Right kidney (tissue), 1 donor: ENCODE measurements around the gene NDUFA13.

Experiments
- DNase-seq: peaks from one replicate; pipeline ENCODE4 v3.0.0-alpha.2; 2016

NDUFA13 gene

DNA sequence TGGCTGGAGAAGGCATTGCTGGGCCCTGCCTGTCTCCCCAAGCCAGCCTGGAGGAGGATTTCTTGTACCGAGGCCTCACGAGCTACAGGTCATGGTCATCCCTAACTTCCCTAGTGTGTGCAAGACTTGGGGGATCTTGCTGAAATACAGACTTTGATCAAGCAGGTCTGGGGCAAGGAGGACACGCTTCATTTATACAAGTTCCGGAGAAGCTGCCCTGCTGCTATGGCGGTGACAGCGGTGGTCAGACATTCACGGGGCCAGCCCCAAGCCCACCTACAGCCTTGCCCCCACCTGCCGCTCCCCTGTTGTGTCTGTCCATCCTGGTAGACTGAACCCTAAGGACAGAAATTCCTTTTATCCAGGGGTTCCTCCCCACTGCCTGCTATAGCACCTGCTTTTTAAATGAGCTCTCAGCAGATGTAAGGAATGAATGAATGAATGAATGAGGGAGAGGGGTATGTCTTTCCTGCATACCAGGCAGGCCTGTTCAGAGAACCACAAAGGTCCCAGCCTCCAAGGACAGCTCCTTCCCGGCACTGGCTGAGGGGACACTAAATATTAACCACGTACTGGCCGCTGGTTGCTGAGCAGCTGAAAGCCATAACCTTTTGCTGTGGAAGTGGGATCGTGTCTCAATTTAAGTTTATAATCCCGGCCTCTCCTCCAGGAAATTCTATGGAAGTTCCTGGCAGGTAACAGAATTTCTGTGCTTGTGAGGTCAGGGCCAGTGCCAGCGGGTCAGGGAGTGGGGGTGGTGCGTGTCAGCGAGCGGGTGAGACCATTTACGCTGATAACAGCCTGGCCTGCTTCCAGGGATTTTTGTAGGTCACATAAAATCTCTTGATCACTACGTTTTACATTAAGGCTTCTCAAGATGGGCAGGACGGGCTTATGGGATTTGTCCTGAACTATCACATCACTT, 27.8 kb upstream of the NDUFA13 start:
- DNase-seq: peak; percentile 63

DNA sequence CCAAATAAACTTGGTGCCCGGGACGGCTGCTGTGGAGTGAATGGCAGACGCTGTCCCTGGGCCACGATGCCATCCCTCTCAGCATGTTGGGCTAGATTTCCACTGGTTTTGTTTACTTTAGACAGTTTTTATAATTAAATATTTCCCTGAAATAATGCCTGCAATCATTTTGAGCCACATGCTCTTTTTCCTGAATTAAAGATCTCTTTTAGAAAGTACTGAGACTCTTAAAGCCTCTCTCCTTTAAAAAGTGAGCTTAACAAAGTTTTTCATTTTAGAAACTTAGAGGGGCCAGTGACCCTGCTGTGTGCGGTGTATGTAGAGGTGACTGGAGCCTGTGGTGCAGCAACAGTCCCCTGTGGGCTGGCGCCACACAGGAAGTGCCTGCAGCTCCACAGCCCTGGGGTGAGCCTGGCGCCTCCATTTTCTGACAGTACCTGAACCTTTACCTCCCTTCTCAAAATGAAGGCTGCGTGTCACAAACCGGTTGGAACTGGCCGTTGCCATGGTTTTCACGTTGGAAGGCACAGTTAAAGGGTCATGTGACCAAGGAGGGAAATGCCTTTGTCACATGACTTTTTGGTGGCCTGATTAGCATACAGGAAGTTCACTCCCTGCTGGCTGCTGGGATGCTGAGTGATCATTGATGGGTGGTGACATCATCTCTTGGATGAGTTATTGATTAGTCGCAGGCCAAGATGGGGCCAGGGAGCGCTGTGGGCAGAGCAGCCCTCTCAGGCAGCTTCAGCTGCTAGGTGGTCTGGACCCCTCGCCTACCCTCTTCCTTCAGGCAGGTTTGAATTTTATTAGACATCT, 26.9 kb upstream of the NDUFA13 start:
- peak; percentile 72 for DNase-seq

DNA sequence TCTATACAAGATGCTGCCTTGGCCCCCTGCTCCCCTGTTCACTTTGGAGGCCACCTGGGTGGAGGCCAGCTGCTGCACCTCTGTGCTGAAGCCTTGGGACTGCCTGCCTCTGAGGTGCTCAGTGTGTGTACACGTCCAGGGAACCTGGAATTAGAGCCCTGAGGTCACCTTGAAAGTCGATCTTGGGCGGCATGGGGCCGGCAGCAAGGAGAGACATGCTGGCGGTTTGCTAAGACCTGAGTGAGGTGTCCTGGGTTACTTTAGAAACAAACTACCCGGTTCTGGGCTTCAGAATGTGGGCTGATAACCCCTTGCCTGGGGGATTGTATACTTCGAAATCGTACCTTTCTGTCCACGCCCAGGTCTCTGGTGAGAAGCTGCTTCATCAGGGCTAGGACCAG, 26.2 kb upstream of the NDUFA13 start:
- no peak for DNase-seq

DNA sequence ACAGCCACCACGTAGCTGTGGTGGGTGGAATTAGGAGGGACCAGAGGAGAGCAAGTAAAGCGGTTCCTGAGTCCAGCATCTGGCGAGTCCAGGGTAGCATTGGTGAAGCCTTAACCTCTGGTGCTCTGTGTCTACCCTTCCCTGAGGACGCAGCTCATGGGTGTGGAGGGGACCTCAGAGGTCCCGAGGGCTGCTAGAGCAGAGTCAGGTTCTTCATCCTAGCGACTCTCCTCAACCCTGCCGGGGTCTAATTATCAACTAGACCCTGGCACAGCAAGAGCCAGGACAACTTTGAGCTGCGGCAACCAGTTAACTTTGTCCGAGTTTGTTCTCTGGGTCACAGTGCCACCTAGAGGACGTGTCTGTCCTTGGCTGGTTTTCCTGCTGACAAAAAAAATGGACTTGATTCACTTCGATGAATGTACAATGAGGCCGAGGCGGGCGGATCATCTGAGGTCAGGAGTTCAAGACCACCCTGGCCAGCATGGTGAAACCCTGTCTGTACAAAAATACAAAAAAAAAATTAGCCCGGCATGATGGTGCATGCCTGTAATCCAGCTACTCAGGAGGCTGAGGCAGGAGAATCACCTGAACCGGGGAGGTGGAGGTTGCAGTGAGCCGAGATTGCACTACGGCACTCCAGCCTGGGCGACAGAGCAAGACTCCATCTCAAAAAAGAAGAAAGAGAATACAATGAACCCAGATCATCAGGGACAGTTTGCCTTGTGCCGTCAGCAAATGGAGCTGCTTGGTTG, 25.6 kb upstream of the NDUFA13 start:
- peak; percentile 78 for DNase-seq

DNA sequence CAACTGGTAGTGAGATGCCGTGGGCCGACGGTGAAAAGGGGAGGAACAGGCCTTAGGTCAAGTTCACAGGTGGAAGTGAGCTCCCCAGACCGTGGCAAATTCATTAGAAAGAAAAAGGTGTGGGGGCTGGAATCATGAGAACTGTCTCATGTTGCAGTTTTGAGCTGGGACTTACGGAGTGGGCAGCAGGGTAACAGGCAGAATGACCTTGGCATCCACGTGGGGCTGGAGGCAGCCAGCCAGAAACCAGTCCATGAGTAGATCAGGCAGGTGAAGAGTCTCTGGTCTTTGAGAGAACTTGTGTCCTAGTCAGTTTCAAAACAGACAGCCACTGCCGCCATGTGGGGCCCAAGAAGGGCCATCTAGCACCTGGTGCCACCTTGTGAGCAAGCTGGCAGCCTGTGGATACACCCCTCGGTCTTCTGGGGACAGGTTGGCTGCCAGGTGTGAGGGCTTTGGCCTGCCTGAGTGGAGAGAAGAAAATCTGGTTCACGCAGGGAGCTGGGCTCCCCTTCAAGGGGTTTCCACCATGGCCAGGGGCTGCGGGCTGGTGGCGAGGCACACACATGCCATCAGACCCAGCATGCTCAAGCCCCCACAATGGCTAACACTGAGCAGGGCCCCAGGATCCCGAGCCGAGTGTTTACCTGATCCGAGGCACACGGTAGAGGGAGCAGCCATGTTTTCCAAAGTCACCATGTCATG, 24.6 kb upstream of the NDUFA13 start:
- no peak for DNase-seq

DNA sequence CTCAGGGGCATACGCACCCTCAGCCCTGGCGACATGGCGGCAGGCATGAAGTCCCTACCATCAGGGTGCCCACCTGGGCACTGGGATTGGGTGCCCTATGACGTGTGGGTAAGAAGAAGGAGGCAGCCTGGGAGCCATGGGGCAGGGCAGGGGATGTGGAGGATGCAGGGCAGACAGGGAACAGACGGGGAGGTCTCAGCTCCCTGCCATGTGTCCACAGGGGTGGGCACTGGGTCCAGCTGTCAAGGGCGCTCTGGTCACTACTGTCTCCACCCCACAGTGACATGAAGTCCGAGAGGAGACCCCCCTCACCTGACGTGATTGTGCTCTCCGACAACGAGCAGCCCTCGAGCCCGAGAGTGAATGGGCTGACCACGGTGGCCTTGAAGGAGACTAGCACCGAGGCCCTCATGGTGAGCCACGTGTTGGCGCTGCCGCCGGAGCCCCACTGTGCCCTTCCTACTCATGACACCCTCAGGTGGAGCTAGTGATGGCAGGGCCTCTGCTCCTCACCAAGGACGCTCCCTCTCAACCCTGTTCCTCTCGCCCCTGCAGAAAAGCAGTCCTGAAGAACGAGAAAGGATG, 23.9 kb upstream of the NDUFA13 start:
- no peak for DNase-seq

DNA sequence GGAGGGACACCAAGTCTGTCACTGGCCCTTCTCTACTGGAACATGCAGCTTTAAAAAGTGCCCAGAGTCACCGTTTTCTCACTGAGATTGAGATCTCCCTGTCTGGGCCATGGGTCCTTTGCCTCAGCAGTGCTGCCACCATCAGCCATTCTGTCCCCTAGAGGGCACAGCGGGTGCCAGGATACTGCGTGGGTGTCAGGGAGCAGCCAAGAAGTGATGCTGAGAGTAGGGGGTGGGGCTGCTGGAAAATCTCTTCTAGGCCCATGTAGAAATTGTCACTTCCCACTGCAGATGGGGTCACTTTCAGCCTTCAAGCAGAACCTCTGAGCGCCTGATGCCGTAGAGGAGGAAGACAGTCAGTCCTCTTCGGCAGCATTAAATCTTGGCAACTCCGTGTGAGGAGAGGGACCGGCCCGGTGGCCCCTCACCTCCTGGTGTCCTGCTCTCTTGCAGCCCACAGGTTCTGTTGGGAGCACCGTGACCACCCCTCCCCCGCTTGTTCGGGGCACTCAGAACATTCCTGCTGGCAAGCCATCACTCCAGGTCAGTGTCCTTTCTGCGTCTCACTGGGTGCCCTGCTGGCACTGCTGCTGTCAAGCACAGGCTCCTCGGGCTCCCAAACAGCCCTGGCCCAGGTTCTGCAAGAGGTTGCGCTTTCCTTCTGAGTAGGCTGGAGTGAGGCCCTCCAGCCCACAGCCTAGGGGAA, 22.0 kb upstream of the NDUFA13 start:
- no peak for DNase-seq

DNA sequence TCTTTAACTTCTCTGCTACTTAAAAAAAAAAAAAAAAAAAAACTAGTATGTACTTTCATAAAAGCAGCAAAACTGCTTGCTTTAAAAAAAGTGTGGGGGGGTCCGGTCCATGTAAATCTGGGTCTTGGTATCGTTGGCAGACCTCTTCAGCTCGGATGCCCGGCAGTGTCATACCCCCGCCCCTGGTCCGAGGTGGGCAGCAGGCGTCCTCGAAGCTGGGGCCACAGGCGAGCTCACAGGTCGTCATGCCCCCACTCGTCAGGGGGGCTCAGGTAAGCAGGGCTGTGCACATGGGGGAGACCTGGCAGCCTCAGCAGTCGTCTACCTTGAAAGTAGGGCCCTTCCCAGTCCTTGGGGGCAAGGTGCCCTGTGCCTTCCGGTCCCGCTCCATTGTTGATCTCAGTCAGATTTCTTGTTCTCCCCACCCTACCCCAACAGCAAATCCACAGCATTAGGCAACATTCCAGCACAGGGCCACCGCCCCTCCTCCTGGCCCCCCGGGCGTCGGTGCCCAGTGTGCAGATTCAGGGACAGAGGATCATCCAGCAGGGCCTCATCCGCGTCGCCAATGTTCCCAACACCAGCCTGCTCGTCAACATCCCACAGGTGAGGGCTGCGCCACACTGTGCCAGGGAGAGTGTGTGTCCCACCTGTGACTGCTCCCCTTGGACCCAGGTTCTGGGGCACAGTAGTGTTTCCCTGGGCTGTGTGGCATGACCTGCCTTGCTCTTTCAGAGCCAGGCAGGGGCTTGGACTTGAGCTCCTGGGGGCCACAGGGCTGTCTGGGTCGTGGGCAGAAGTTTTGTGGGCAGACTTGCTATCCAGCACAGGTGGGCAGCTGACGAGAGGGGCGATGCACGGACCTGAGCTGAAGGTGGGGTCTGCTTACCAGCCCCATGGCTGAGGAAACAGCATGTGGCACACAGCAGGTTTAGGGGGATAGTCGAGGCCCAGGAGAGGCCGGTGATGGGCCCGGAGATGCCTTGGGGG, 20.1 kb upstream of the NDUFA13 start:
- DNase-seq: no peak

DNA sequence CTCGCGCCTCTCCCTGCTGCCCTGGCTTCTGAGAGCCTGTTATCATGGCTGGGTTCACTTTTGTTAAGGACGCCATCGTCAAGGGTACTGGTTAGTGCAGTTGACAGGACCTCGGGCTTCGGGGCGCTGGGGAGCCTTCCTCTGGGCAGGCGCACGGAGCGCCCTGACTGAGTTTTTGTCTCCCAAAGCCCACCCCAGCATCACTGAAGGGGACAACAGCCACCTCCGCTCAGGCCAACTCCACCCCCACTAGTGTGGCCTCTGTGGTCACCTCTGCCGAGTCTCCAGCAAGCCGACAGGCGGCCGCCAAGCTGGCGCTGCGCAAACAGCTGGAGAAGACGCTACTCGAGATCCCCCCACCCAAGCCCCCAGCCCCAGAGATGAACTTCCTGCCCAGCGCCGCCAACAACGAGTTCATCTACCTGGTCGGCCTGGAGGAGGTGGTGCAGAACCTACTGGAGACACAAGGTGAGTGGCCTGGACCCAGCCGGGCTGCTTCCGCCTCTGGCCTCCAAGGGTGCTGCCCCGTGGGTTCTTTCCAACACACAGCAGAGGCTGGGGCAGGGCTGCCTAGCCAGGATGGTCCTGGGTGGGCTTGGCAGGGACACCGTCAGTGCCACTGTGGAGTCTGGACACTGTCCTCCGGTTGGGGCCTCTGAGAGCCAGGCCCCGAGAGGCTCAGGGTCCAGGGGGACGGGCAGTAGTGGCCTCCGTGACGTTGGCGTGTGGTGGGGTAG, 17.6 kb upstream of the NDUFA13 start:
- no peak for DNase-seq

DNA sequence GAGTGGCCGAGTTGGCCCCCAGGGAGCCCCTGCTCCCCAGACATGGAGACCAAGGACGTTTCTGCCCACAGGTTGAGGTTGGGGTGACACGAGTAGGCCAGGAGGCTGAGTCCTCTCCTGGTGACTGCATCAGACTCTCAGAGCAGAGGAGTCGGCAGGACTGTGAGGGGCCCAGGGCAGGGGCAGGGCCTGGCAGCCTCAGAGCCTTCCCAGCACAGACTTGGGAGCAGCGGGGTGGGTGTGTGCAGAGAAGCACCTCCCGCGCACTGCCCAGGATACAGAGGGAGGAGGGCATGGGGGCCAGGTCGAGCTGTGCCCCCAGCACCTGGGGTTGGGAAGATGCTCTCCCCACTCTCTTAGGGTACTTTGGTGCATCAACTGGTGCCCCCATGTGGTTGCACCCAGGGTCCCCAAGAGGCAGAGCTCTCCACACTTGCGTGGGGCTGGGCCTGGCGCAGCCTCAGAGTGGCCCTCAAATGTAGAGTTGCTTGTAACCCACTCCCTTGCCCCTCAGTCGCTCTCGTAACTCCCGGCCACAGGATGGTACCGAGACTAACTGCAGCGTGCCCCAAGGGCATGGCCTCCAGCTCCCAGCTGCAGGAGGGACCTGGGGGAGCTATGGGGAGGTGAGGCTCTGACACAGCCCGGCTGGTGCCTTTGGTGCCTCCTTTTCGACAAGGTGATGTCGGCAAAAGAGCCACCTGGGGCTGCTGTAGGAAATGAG, 16.6 kb upstream of the NDUFA13 start:
- DNase-seq: no peak

DNA sequence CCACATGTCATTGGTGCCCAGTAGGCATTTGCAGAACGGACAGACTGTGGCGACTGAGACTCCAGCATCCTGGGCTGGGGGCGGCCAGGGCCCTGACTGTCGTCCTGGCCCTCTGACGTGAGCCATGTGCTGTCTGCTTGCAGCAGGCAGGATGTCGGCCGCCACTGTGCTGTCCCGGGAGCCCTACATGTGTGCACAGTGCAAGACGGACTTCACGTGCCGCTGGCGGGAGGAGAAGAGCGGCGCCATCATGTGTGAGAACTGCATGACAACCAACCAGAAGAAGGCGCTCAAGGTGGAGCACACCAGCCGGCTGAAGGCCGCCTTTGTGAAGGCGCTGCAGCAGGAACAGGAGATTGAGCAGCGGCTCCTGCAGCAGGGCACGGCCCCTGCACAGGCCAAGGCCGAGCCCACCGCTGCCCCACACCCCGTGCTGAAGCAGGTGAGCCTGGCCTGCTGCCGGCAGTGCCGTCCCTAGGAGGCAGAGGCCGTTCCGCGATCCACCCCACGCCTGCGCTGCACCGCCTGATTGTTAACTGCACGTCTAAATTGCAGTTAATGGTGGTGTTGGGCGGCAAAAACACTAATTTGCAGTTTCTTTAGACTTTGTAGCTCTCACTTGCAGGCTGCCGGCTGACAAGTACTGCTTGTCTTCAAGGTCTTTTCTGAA, 14.9 kb upstream of the NDUFA13 start:
- DNase-seq: no peak

DNA sequence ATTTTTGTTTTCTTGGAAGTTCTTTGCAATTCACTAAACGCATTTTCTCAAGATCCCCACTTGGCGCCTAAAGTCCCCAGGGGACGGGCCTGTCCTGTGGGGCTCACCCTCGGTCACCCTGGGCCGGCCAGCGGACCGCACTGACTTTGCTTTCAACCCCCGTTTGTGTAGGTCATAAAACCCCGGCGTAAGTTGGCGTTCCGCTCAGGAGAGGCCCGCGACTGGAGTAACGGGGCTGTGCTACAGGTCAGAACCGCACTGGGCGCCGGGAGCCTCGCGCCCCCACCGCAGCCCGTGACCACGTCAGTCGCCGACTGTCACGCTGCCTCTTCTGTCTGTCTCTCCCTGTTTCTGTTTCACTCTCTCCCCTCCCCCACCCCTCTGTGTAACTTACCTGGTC, 14.2 kb upstream of the NDUFA13 start:
- no peak for DNase-seq

DNA sequence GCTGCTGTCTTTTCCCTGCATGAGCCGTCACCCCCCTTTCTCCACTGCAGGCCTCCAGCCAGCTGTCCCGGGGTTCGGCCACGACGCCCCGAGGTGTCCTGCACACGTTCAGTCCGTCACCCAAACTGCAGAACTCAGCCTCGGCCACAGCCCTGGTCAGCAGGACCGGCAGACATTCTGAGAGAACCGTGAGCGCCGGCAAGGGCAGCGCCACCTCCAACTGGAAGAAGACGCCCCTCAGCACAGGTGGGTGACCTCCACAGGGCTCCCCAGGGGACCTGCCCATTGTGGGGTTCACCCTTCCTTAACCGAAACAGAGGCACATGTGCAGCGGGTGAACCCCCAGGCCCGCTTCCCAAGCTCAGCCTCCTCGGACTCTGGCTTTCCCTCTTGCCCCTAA, 13.7 kb upstream of the NDUFA13 start:
- DNase-seq: no peak

DNA sequence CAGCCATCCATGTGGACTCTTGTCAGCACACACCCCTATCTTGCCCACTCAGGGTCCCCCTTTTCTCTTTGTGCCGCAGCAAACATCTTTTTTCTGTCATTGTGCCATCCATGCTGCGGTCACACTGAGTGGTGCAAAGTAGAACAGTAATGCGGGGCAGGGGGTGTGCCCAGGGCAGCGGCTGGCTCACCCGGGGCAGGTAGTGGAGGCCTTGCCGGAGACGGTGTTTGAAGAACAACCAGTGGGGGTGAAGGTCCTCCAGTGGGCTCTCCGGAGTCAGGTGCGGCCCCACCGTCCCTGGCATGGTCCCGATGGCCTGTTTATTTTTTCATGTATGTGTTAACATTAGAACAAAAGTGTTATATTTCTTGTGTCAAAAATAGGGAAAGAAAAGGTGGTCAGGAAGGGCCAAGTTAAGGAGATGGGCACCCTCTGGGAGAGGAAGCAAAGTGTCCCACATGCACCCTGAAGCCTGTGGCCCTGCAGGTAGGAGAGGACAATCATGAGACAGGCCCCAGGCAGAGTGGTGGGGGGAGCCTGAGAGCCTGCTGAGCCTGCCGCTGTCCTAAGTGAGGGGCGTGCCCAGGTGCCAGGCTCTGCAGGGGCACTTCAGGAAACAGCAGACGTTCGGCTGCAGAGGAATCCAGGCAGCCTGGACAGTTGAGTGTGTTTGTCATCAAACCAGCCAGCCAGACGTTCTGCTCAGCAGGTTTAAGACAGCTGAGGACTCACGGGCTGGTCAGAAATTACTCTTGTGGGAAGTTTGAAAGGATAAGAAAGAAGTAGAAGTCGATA, 13.0 kb upstream of the NDUFA13 start:
- no peak for DNase-seq

DNA sequence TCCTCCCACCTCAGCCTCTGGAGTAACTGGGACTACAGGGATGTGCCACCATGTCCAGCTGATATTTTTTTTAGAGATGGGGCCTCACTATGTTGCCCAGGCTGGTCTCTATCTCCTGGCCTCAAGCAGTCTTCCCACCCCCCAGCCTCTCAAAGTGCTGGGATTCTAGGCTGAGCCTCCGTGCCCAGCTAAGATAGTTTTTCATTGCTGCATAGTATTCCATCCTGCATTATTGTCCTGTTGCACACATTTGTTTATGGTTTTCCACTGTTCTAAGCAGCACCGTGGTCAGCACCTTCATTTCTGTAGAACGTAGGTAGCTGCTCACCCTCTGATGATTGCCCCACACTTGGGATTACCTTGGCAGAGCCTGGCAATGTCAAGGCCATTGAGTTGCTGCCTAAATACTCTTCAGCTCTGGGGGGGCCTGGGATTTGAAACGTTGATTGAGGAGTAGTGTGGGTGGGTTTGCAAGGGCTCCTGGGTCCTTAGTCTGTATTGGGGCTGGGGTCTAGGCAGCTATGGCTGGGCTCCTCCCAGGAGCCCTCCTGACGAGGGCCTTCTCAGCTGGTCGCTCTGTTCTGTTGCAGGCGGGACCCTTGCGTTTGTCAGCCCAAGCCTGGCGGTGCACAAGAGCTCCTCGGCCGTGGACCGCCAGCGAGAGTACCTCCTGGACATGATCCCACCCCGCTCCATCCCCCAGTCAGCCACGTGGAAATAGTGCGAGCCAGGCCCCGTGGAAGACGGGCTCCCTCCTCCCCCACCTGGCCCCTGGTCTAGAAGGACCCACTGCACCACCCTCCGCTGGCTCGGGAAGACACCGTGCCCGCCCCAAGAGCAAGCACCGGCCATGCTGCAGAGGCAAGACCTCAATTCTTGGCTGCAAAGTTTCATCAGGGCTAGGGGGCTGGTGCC, 11.0 kb upstream of the NDUFA13 start:
- no peak for DNase-seq
